Measurements from ENCODE around the gene LRIT2. TPM values are rescaled to one million over a fixed set of nuclear protein-coding genes. Genes with fewer than 3 reads are reported as not detected.

LRIT2 gene
- total RNA-seq, 1 experiment from 2014 or later = not detected

- DNase-seq = no peak
- no peak overlapping the region for H3K4me3 ChIP-seq
- intact Hi-C loops (cut with micrococcal nuclease; ENCODE audit: unreplicated experiment) = no loop called here
- no TSS peak for BruUV-seq (replicated peaks)
- ChIA-PET POLR2A (ENCODE audit: unreplicated experiment) (no interaction called here), CTCF (interaction anchor here (0.6 kb wide), 1 partner anchor 1037 kb away, joined by 3 read pairs; no protein-coding TSS in a partner anchor)
- no peak overlapping the region for H2AFZ ChIP-seq
- no peak overlapping the region for H3K27ac ChIP-seq
- no peaks in the 10 kb centered on the region; the same call in 1 of the 2 replicates for H4K20me1 ChIP-seq (ENCODE audit: insufficient read depth)
- no peak overlapping the region for H3K4me2 ChIP-seq
- no peak for TF ChIP-seq CTCF (conservative IDR thresholded peaks at IDR 0.05)
- TF ChIP-seq EZH2 (IDR thresholded peaks at IDR 0.05; ENCODE audit: low read depth) = no peak
- H3K27me3 ChIP-seq (ENCODE audit: insufficient read depth, low read depth) = peaks cover 97% of the 10 kb centered on the region
- H3K4me1 ChIP-seq (replicated peaks; ENCODE audit: insufficient read depth) = no peaks in the 10 kb centered on the region
- no peaks in the 10 kb centered on the region for H3F3A ChIP-seq (ENCODE audit: insufficient read depth, low read depth)
- no peaks in the 10 kb centered on the region for H3K79me2 ChIP-seq (ENCODE audit: low read depth)
- no peaks in the 10 kb centered on the region for H3K9me3 ChIP-seq (ENCODE audit: insufficient read depth, low read depth)
- no peaks in the 10 kb centered on the region for H3K36me3 ChIP-seq (ENCODE audit: low read depth)
- no peaks in the 10 kb centered on the region for H3K9me2 ChIP-seq (ENCODE audit: insufficient read depth)
Observed at GRCh38 chr10:84217746-84218145, 7.6 kb downstream of the LRIT2 start.

GRCh38 chr10:84216834-84217233 is 8.5 kb downstream of the LRIT2 start:
- CTCF ChIA-PET = interaction anchor here (0.6 kb wide), 1 partner anchor 1038 kb away, joined by 3 read pairs; no protein-coding TSS in a partner anchor
- no TSS peak for BruUV-seq (replicated peaks)

GRCh38 chr10:84214612-84215235 is 10.6 kb downstream of the LRIT2 start:
- H3K9me3 ChIP-seq (ENCODE audit: insufficient read depth, low read depth) = no peaks in the 10 kb centered on the region
- no peak overlapping the region for H3K4me2 ChIP-seq
- H3K27ac ChIP-seq = no peak overlapping the region
- H3K27me3 ChIP-seq (ENCODE audit: insufficient read depth, low read depth) = peaks cover 97% of the 10 kb centered on the region
- H3F3A ChIP-seq (ENCODE audit: insufficient read depth, low read depth) = no peaks in the 10 kb centered on the region
- no peak overlapping the region for H2AFZ ChIP-seq
- H3K4me3 ChIP-seq = no peak overlapping the region
- H3K36me3 ChIP-seq (ENCODE audit: low read depth) = no peaks in the 10 kb centered on the region
- ChIA-PET POLR2A (ENCODE audit: unreplicated experiment) (no interaction called here), CTCF (interaction anchor here (0.6 kb wide), 1 partner anchor 215 kb away, joined by 3 read pairs; no protein-coding TSS in a partner anchor)
- BruUV-seq (replicated peaks) = no TSS peak
- H3K79me2 ChIP-seq (ENCODE audit: low read depth) = no peaks in the 10 kb centered on the region
- no peak for DNase-seq
- TF ChIP-seq CTCF (conservative IDR thresholded peaks at IDR 0.05) (peak; percentile 65), EZH2 (IDR thresholded peaks at IDR 0.05; ENCODE audit: low read depth) (no peak)
- 0 out of 2 replicates have a peak, but pooled peaks cover 3% of the 10 kb centered on the region for H4K20me1 ChIP-seq (ENCODE audit: insufficient read depth)
- H3K9me2 ChIP-seq (ENCODE audit: insufficient read depth) = no peaks in the 10 kb centered on the region
- intact Hi-C loops (cut with micrococcal nuclease; ENCODE audit: unreplicated experiment) = no loop called here
- no peaks in the 10 kb centered on the region for H3K4me1 ChIP-seq (replicated peaks; ENCODE audit: insufficient read depth)

More at GRCh38 chr10:84216834-84217233, 8.5 kb downstream of the LRIT2 start:
- Histone ChIP-seq H3F3A (ENCODE audit: insufficient read depth, low read depth) (no peaks in the 10 kb centered on the region), H3K9me3 (ENCODE audit: insufficient read depth, low read depth) (no peaks in the 10 kb centered on the region), H3K27ac (no peak overlapping the region), H4K20me1 (ENCODE audit: insufficient read depth) (no peaks in the 10 kb centered on the region; the same call in 1 of the 2 replicates), H3K27me3 (ENCODE audit: insufficient read depth, low read depth) (peaks cover 97% of the 10 kb centered on the region), H3K9me2 (ENCODE audit: insufficient read depth) (no peaks in the 10 kb centered on the region), H3K4me3 (no peak overlapping the region), H3K79me2 (ENCODE audit: low read depth) (no peaks in the 10 kb centered on the region), H2AFZ (no peak overlapping the region; the same call in 1 of the 2 replicates), H3K36me3 (ENCODE audit: low read depth) (no peaks in the 10 kb centered on the region), H3K4me2 (no peak overlapping the region), H3K4me1 (replicated peaks; ENCODE audit: insufficient read depth) (no peaks in the 10 kb centered on the region)
- TF ChIP-seq CTCF (conservative IDR thresholded peaks at IDR 0.05) = no peak
- no peak for TF ChIP-seq EZH2 (IDR thresholded peaks at IDR 0.05; ENCODE audit: low read depth)
- no peak for DNase-seq
- intact Hi-C loops (cut with micrococcal nuclease; ENCODE audit: unreplicated experiment) = no loop called here
- POLR2A ChIA-PET (ENCODE audit: unreplicated experiment) = no interaction called here

Measured in PC-9 (cell line).